Measurements from ENCODE around the gene TRPM4. TPM values are rescaled to one million over a fixed set of nuclear protein-coding genes. Genes with fewer than 3 reads are reported as not detected.

TRPM4 gene
- polyA plus RNA-seq: 100 to 1,000 TPM in 2 of 4 donors, 10 to 100 TPM in 2; 15.8 to 298 (median 92.6) TPM
- long read RNA-seq, donor 1: 0 reads
- long read RNA-seq, donor 2: 0 reads
- long read RNA-seq, donor 3: 0 reads
- long read RNA-seq, donor 4: 0 reads
- long read RNA-seq, donor 5: 0 reads
- long read RNA-seq, donor 6: 0 reads
- long read RNA-seq, donor 7, full-length matches to known transcripts: 5 of 18 reads
- long read RNA-seq, donor 7, partial matches to known transcripts: 13 of 18 reads
- long read RNA-seq, donor 7, other reads (novel, unspliced or antisense): 0 of 18 reads
- long read RNA-seq, donor 8: 0 reads
- long read RNA-seq, donor 9: 0 reads
- long read RNA-seq, donor 10, full-length matches to known transcripts: 2 of 2 reads
- long read RNA-seq, donor 10, partial matches to known transcripts: 0 of 2 reads
- long read RNA-seq, donor 10, other reads (novel, unspliced or antisense): 0 of 2 reads

DNA sequence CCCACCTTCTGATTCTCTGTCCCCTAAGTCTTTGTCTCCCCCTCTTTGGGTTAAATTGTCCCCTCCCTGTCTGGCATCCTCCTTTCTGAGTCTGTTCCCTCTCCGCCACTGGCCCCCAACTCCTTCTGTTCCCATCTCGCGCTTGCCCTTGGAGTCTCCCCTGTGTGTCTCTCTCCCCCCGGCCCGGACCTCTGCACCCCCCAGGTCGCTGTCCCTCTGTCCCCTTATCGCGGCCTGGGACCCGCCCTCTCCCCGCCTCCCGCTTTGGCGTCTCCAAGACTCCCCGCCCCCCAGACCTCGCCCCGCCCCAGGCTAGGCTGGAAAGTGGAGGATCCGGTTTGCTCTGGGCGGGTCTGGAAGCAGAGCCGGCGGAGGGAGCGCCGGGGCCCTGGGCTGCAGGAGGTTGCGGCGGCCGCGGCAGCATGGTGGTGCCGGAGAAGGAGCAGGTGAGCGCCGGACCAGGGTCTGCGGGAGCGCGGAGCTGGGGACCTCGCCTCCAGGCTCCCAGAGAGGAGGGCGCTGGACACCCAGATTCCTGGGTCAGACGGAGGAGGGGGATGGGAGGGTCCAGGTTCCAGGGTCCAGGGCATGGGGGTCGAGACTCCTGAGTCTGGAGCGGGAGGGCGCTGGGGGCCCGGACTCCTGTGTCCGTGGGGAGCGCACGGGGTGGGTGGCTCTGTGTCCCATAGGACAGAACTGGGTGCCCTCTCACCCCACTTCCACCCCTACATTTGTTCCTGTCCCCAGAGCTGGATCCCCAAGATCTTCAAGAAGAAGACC is at the start of gene TRPM4:
Gene TRPM4, plus strand, starts transcription at position 348 of the 780 bp plus-strand sequence. Its CDS starts 75 bp downstream, at position 423.
- Histone ChIP-seq H3K4me1 (ENCODE audit: control insufficient read depth in 3 of 3, insufficient read depth in 2 of 3, low read depth in 1 of 3, low read length in 2 of 3) (peaks cover 0 to 11% (median 2%) of the 10 kb centered on the region in 3 donors), H3K4me3 (ENCODE audit: low read depth in 1 of 3, low read length in 3 of 3) (peak within 1 kb of the TSS; percentile 81 to 84 (median 81)), H3K36me3 (ENCODE audit: control insufficient read depth in 3 of 3, insufficient read depth in 2 of 3, low read depth in 1 of 3, low read length in 3 of 3) (peaks cover 0 to 2% (median 0%) of the 10 kb centered on the region in 3 donors), H3K9me3 (ENCODE audit: control insufficient read depth in 2 of 2, insufficient read depth in 1 of 2, low read depth in 1 of 2, low read length in 1 of 2) (no peaks in the 10 kb centered on the region), H3K27ac (ENCODE audit: low read depth in 1 of 3, low read length in 2 of 3) (peak within 1 kb of the TSS; percentile 77 to 97 (median 96)), H3K27me3 (ENCODE audit: control insufficient read depth in 3 of 3, insufficient read depth in 3 of 3, low read length in 3 of 3) (peaks cover 0 to 55% (median 0%) of the 10 kb centered on the region in 3 donors)
- WGBS, 3 donors: 0 to 2% (median 1%) methylated on average over 33 to 41 of the region's 41 CpGs
- peak; percentile 93 to 94 for DNase-seq
- no peak for FAIRE-seq

DNA sequence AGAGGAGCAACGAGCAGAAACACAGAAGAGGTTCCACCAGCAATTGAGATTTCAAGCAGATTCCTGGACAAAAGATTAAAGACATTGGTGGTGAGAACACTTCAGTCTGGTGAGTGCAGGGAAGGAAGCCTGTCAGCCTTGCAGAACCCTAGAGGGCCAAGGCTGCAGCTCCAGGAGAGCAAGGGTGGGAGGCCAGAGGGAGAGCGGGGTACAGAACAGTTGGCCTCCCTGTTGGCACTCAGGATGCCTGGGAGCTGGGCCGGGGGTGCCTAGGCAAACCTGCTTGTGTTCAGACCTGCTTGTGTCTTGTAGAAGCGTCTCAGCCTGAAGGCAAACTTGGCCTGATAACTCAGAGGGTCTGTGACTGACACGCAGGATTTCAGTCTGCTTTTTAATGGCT is 48.5 kb upstream of the TRPM4 start:
- no peaks in the 10 kb centered on the region for H3K27me3 ChIP-seq (ENCODE audit: control insufficient read depth in 3 of 3, insufficient read depth in 3 of 3, low read length in 3 of 3)
- no peak overlapping the region for H3K27ac ChIP-seq (ENCODE audit: low read depth in 1 of 3, low read length in 2 of 3)
- FAIRE-seq (no peak), DNase-seq (no peak)
- peaks cover 0 to 3% (median 2%) of the 10 kb centered on the region in 3 donors for H3K4me1 ChIP-seq (ENCODE audit: control insufficient read depth in 3 of 3, insufficient read depth in 2 of 3, low read depth in 1 of 3, low read length in 2 of 3)
- no peak overlapping the region for H3K4me3 ChIP-seq (ENCODE audit: low read depth in 1 of 3, low read length in 3 of 3)
- H3K36me3 ChIP-seq (ENCODE audit: control insufficient read depth in 3 of 3, insufficient read depth in 2 of 3, low read depth in 1 of 3, low read length in 3 of 3): peaks cover 12 to 55% (median 13%) of the 10 kb centered on the region in 3 donors
- no peaks in the 10 kb centered on the region for H3K9me3 ChIP-seq (ENCODE audit: control insufficient read depth in 2 of 2, insufficient read depth in 1 of 2, low read depth in 1 of 2, low read length in 1 of 2)
- WGBS, 3 donors: 80 to 88% (median 86%) methylated on average over 5 of the region's 5 CpGs

DNA sequence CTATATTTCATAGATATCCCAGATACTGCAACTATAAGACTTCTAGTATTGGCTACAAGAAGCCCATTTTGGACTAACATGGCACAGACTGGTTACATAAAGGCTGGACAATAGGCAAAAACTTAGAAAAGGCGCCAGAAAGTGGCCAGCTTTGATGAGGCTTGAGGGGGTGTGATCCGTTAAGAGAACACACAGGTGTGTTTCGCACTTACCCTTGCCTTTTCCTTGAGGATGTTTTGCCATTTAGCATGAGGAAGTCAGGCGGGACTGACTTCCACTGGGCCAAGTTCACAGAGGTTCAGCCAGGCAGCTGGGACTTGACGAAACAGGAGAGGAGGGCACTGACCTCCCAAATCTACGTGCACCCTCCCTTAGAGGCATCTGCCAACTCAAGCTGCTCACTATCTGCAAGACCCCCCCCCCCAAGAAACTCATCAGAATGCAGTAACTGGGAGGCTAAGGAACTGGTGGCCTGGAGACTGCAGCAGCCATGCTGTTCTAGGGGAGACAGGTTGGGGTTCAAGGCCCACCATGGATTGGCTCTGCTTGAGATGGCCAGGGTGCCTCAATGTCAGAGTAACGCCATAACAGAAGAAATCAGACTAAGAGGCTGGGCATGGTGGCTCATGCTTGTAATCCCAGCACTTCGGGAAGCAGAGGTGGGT is 47.9 kb upstream of the TRPM4 start:
- peaks cover 0 to 3% (median 2%) of the 10 kb centered on the region in 3 donors for H3K4me1 ChIP-seq (ENCODE audit: control insufficient read depth in 3 of 3, insufficient read depth in 2 of 3, low read depth in 1 of 3, low read length in 2 of 3)
- no peaks in the 10 kb centered on the region for H3K9me3 ChIP-seq (ENCODE audit: control insufficient read depth in 2 of 2, insufficient read depth in 1 of 2, low read depth in 1 of 2, low read length in 1 of 2)
- DNase-seq (no peak), FAIRE-seq (no peak)
- H3K27ac ChIP-seq (ENCODE audit: low read depth in 1 of 3, low read length in 2 of 3): no peak overlapping the region
- peaks cover 12 to 49% (median 13%) of the 10 kb centered on the region in 3 donors for H3K36me3 ChIP-seq (ENCODE audit: control insufficient read depth in 3 of 3, insufficient read depth in 2 of 3, low read depth in 1 of 3, low read length in 3 of 3)
- H3K27me3 ChIP-seq (ENCODE audit: control insufficient read depth in 3 of 3, insufficient read depth in 3 of 3, low read length in 3 of 3): no peaks in the 10 kb centered on the region
- no peak overlapping the region for H3K4me3 ChIP-seq (ENCODE audit: low read depth in 1 of 3, low read length in 3 of 3)
- 82 to 89% (median 87%) methylated on average over 8 of the region's 8 CpGs for WGBS, 3 donors

DNA sequence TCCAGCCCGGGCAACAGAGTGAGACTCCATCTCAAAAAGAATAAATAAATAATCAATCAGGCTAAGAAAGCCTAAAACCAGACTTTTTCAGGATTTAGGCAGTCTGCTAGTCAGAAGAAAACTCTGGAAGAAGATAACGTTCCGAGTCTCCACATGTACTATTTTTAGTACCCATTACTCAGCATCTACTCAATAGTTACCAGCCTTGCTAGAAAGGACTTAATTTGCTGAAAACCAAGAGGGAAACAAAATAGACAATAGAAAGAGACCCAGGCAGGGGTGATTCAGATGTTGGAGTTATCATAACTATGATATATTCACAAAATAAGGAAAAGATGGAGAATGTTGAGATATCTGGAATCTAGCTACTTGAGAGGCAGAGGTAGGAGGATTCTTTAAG is 47.0 kb upstream of the TRPM4 start:
- no peak overlapping the region for H3K4me3 ChIP-seq (ENCODE audit: low read depth in 1 of 3, low read length in 3 of 3)
- FAIRE-seq (no peak), DNase-seq (no peak)
- H3K36me3 ChIP-seq (ENCODE audit: control insufficient read depth in 3 of 3, insufficient read depth in 2 of 3, low read depth in 1 of 3, low read length in 3 of 3): peaks cover 9 to 41% (median 12%) of the 10 kb centered on the region in 3 donors
- H3K27me3 ChIP-seq (ENCODE audit: control insufficient read depth in 3 of 3, insufficient read depth in 3 of 3, low read length in 3 of 3): no peaks in the 10 kb centered on the region
- H3K27ac ChIP-seq (ENCODE audit: low read depth in 1 of 3, low read length in 2 of 3): no peak overlapping the region
- H3K9me3 ChIP-seq (ENCODE audit: control insufficient read depth in 2 of 2, insufficient read depth in 1 of 2, low read depth in 1 of 2, low read length in 1 of 2): no peaks in the 10 kb centered on the region
- WGBS, 3 donors: 38 to 55% (median 42%) methylated on average over 3 of the region's 3 CpGs
- peaks cover 0 to 3% (median 3%) of the 10 kb centered on the region in 3 donors for H3K4me1 ChIP-seq (ENCODE audit: control insufficient read depth in 3 of 3, insufficient read depth in 2 of 3, low read depth in 1 of 3, low read length in 2 of 3)

DNA sequence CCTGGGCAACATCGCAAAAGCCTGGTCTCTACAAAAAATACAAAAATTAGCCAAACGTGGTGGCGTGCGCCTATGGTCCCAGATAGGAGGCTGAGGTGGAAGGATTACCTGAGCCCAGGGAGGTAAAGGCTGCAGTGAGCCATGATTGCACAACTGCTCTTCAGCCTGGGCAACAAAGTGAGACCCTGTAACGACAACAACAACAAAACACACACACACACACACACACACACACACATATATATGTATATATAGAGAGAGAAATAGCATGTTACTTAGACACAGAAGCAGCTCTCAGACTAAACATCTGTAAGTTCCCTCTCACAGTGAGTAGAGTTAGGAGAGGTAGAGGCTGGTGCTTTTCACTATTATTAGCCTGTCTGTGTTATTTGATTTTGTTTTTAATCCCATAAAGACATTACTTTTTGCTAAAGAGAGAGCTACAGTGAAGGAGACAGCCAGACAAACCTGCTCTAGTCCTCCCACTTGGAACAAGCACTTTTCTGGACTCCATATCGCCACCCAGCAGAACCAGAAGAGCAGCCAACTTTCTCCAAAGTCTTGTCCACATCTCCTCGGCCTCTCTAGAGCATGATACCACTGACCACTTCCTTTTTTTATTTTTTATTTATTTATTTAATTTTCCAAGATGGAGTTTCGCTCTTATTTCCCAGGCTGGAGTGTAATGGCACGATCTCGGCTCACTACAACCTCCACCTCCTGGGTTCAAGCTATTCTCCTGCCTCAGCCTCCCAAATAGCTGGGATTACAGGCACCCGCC is 46.2 kb upstream of the TRPM4 start:
- Histone ChIP-seq H3K27ac (ENCODE audit: low read depth in 1 of 3, low read length in 2 of 3) (no peak overlapping the region), H3K9me3 (ENCODE audit: control insufficient read depth in 2 of 2, insufficient read depth in 1 of 2, low read depth in 1 of 2, low read length in 1 of 2) (no peaks in the 10 kb centered on the region), H3K27me3 (ENCODE audit: control insufficient read depth in 3 of 3, insufficient read depth in 3 of 3, low read length in 3 of 3) (no peaks in the 10 kb centered on the region), H3K36me3 (ENCODE audit: control insufficient read depth in 3 of 3, insufficient read depth in 2 of 3, low read depth in 1 of 3, low read length in 3 of 3) (peaks cover 9 to 39% (median 10%) of the 10 kb centered on the region in 3 donors), H3K4me3 (ENCODE audit: low read depth in 1 of 3, low read length in 3 of 3) (no peak overlapping the region), H3K4me1 (ENCODE audit: control insufficient read depth in 3 of 3, insufficient read depth in 2 of 3, low read depth in 1 of 3, low read length in 2 of 3) (peaks cover 0 to 3% (median 3%) of the 10 kb centered on the region in 3 donors)
- no peak for FAIRE-seq
- no peak for DNase-seq
- 82 to 86% (median 83%) methylated on average over 11 of the region's 11 CpGs for WGBS, 3 donors

DNA sequence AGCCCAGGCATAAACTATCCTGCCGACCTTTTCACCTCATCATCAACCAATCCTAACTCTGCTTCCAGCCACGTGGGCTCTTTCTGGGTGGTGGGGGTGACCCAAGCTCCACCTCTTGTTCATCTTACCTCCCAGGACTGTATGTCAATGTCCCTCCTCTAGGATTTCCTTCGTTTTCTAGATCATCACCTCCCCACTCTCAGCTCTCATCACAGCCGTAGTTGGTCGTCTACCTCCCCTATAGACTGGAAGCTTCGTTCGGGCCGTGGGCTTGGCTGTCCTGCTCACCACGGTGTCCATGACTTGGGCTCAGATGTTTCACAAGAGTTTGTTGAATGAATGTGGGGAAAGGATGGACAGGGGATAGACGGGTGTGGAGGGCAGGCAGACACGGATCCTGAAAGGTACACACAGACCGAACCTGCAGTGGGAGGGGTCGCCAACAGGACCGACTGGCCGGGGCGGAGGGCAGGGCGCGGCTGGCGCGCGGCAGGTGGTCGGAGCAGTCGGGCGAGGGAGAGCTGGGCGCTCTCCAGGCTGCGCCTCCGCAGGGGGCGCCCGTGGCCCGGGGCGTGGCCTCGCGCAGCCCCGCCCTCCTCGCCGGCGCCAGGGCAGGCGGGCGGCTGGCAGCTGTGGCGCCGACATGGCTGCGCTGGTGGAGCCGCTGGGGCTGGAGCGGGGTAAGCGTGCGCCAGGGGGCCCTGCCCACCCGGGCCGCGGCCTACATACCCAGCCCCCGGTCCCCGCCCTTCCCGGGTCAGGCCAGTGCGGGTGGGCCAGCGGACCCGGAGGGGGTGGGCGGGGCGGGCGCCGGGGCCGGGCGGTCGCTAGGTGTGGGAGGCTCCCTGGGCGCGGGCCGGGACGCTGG is 43.6 kb upstream of the TRPM4 start, which contains the start of gene LIN7B:
Gene LIN7B, plus strand, starts transcription at position 609 of the 868 bp plus-strand sequence. Its CDS starts 35 bp downstream, at position 644.
- Histone ChIP-seq H3K27me3 (ENCODE audit: control insufficient read depth in 3 of 3, insufficient read depth in 3 of 3, low read length in 3 of 3) (no peaks in the 10 kb centered on the region), H3K9me3 (ENCODE audit: control insufficient read depth in 2 of 2, insufficient read depth in 1 of 2, low read depth in 1 of 2, low read length in 1 of 2) (no peaks in the 10 kb centered on the region), H3K27ac (ENCODE audit: low read depth in 1 of 3, low read length in 2 of 3) (peak within 1 kb of the TSS; percentile 35 to 66 (median 49)), H3K36me3 (ENCODE audit: control insufficient read depth in 3 of 3, insufficient read depth in 2 of 3, low read depth in 1 of 3, low read length in 3 of 3) (peaks cover 0 to 19% (median 0%) of the 10 kb centered on the region in 3 donors), H3K4me3 (ENCODE audit: low read depth in 1 of 3, low read length in 3 of 3) (peak within 1 kb of the TSS; percentile 55 to 90 (median 77)), H3K4me1 (ENCODE audit: control insufficient read depth in 3 of 3, insufficient read depth in 2 of 3, low read depth in 1 of 3, low read length in 2 of 3) (peaks cover 7 to 12% (median 9%) of the 10 kb centered on the region in 3 donors)
- DNase-seq (peak; percentile 66 to 90), FAIRE-seq (no peak)
- WGBS, 3 donors: 0 to 2% (median 1%) methylated on average over 33 to 66 of the region's 66 CpGs

Data from small intestine (tissue), 16 donors.